NT2/D1 (cell line): Measurements from ENCODE around the gene PIK3R5.
"Not testable (repeated sequence)": the region's sequence is repeated elsewhere in the genome, so short reads cannot be mapped to it uniquely, and the experiment has no call there.

ENCODE experiments used
- DNase-seq: peaks from one replicate; pipeline ENCODE4 v3.0.0-alpha.2; 2011; ENCODE audit warnings: low read depth, low spot score
- H3K27me3 ChIP-seq: 2 replicates; pipeline ENCODE4 v1.6.0; 2011; ENCODE audit warnings: mild to moderate bottlenecking; ENCODE audit not compliant: insufficient read length, insufficient read depth
- H3K36me3 ChIP-seq: 2 replicates; pipeline ENCODE4 v1.6.1; 2011; ENCODE audit warnings: mild to moderate bottlenecking, low read length, mixed read lengths; ENCODE audit not compliant: insufficient read depth, insufficient read length
- H3K4me1 ChIP-seq: 2 replicates; pipeline ENCODE4 v1.5.1; 2011; ENCODE audit not compliant: insufficient read depth, insufficient read length
- H3K4me3 ChIP-seq: 2 replicates; pipeline ENCODE4 v1.5.1; 2011; ENCODE audit warnings: low read depth; ENCODE audit not compliant: insufficient read length
- H3K9ac ChIP-seq: 2 replicates; pipeline ENCODE4 v1.6.0; 2011; ENCODE audit warnings: low read depth; ENCODE audit not compliant: insufficient read length
- H3K9me3 ChIP-seq: 2 replicates; pipeline ENCODE4 v1.5.1; 2011; ENCODE audit warnings: mild to moderate bottlenecking, low read length; ENCODE audit not compliant: insufficient read depth
- SUZ12 ChIP-seq: IDR thresholded peaks from 2 replicates; pipeline ENCODE4 v1.6.1; 2011; ENCODE audit not compliant: insufficient read length, insufficient read depth; ENCODE audit errors: extremely low read depth
- YY1 ChIP-seq: IDR thresholded peaks from 2 replicates; pipeline ENCODE4 v1.6.1; 2011; ENCODE audit not compliant: insufficient read length, insufficient read depth
- ZNF274 ChIP-seq: IDR thresholded peaks from 2 replicates; pipeline ENCODE4 v1.6.1; 2011; ENCODE audit warnings: mild to moderate bottlenecking, low read depth, low read length

The PIK3R5 gene

GRCh38 chr17:8888704-8889302 is 76.7 kb downstream of the PIK3R5 start:
- Histone ChIP-seq H3K9ac (no peak overlapping the region), H3K4me3 (no peak overlapping the region), H3K4me1 (no peaks in the 10 kb centered on the region), H3K27me3 (no peaks in the 10 kb centered on the region), H3K9me3 (no peaks in the 10 kb centered on the region), H3K36me3 (no peaks in the 10 kb centered on the region)
- DNase-seq = no peak
- TF ChIP-seq YY1 (no peak), SUZ12 (no peak), ZNF274 (no peak)

- Histone ChIP-seq H3K36me3 (no peaks in the 10 kb centered on the region), H3K9me3 (no peaks in the 10 kb centered on the region), H3K9ac (no peak overlapping the region), H3K27me3 (no peaks in the 10 kb centered on the region), H3K4me1 (no peaks in the 10 kb centered on the region), H3K4me3 (no peak overlapping the region)
- DNase-seq = no peak
- TF ChIP-seq YY1 (no peak), ZNF274 (no peak), SUZ12 (no peak)
Measured at GRCh38 chr17:8887834-8888703, 77.4 kb downstream of the PIK3R5 start.

- Histone ChIP-seq H3K4me3 (no peak overlapping the region), H3K36me3 (no peaks in the 10 kb centered on the region), H3K4me1 (no peaks in the 10 kb centered on the region), H3K9ac (no peak overlapping the region), H3K9me3 (no peaks in the 10 kb centered on the region), H3K27me3 (no peaks in the 10 kb centered on the region)
- DNase-seq = no peak
- TF ChIP-seq SUZ12 (no peak), ZNF274 (no peak)
Measured at GRCh38 chr17:8887301-8887700, 78.2 kb downstream of the PIK3R5 start.

GRCh38 chr17:8885967-8886684 is 79.4 kb downstream of the PIK3R5 start:
- Histone ChIP-seq H3K9me3 (no peaks in the 10 kb centered on the region), H3K36me3 (no peaks in the 10 kb centered on the region), H3K4me1 (no peaks in the 10 kb centered on the region), H3K4me3 (no peak overlapping the region), H3K27me3 (no peaks in the 10 kb centered on the region), H3K9ac (no peak overlapping the region)
- TF ChIP-seq SUZ12 (no peak), ZNF274 (no peak), YY1 (no peak)
- DNase-seq = no peak

- not testable (repeated sequence) for H3K36me3 ChIP-seq, DNase-seq, H3K4me1 ChIP-seq, H3K4me3 ChIP-seq, H3K9me3 ChIP-seq, H3K27me3 ChIP-seq, H3K9ac ChIP-seq
Measured at GRCh38 chr17:8885163-8885966, 80.1 kb downstream of the PIK3R5 start.

GRCh38 chr17:8884336-8884990 is 81.0 kb downstream of the PIK3R5 start:
- Histone ChIP-seq H3K27me3 (no peaks in the 10 kb centered on the region), H3K4me1 (no peaks in the 10 kb centered on the region), H3K9ac (no peak overlapping the region), H3K4me3 (no peak overlapping the region), H3K9me3 (no peaks in the 10 kb centered on the region), H3K36me3 (no peaks in the 10 kb centered on the region)
- no peak for DNase-seq
- TF ChIP-seq ZNF274 (no peak), SUZ12 (no peak), YY1 (no peak)
